ENCODE measurements around the gene SEMA3G. TPM values are rescaled to one million over a fixed set of nuclear protein-coding genes. Genes with fewer than 3 reads are reported as not detected.

The SEMA3G gene
- total RNA-seq, 1 donor from 2014 or later, result 38.3 TPM

DNA sequence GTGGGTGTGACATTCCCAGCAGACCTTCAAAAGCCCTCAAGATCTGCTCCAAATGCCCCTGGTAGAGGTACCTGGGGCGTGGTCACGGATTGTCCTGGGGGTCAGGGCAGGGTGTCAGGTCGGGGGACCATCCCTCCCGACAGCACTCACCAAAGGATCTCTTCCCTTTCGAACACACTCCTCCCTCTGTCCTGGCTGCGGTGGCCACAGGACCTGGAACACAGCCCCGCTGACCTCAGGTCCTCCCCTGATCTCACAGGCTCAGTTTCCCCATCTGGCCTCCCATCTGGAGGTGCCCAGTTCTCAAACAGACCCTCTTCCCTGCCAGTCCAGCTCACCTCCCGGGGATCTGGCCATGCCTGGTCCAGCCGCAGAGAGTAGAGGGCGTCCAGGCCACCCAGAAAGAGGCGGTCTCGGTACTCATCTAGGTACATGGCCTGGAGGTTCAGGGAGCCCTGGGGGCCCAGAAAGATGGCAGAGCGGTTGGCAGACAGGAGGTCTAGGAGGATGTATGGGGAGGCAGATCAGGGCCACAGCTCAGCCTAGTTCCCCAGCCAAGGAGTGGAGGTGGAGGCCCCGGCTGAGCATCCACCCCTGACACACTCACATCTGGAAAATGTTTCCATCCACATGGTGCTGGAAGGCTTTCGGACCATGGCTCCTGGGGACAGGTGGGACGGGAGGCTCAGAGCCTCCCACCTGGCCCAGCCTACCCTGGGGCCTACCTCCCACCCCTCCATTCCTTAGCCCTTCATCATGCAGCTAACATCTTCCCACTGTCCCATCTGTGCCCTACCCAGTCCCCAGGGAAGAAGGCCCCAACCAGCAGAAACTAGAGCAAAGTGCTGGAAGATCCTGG, 2.3 kb downstream of the SEMA3G start:
- intact Hi-C loops (cut with DNase I), result no loop called here
- no peak for DNase-seq (ENCODE audit: low spot score)
- no peak for ATAC-seq

DNA sequence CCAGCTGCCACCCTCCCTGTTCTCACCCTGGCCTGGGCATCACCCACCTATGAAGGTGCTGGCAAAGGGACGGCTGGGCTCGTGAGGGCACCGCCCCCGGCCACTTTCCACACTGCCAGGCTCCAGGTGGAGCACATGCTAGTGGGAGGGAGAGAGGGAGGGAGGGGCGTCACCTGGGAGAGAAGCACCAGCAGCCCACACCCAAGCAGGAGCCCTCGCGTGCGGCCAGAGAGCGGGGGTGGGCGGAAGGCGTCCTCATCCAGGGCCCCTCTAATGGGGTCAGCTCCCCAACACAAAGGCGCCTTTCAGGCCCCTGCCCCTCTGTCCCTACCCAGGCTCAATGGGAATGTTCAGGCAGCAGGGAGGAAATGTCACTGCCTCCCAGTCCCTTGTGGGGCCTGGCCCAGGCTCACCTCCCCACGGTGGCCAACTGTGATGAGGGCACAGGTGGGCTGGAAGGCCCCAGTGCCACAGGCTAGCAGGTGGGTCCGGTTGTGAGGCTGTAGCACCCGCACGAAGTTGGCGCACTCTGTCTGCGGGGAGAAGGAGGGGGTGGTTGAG, 3.1 kb downstream of the SEMA3G start:
- intact Hi-C loops (cut with DNase I), result no loop called here
- no peak for DNase-seq (ENCODE audit: low spot score)
- no peak for ATAC-seq

GRCh38 chr3:52441091-52441771, 3.7 kb downstream of the SEMA3G start:
- ATAC-seq, result no peak
- DNase-seq (ENCODE audit: low spot score), result no peak
- intact Hi-C loops (cut with DNase I), result no loop called here

DNA sequence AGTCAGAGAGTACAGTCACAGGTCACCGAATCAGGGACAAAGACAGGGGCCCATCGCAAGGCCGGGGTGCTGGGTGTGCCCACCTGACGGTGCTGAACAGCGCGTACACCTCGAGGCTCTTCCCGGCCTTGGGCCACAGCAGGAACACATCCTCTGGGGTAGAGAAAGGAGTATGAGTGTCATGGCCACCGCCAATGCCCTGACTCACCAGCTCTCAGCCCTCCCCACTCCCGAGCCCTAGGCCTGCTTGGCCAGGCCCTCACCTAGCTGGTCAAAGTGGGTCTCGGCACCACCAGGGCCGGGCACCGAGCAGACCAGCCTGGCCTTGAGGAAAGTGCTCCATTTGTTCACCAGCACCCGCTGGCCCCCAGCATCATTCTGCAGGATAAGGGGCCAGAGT, 4.2 kb downstream of the SEMA3G start:
- ATAC-seq (no peak), DNase-seq (ENCODE audit: low spot score) (no peak)
- intact Hi-C loops (cut with DNase I), result no loop called here

- DNase-seq (ENCODE audit: low spot score) (peak; percentile 42), ATAC-seq (no peak)
- intact Hi-C loops (cut with DNase I), result no loop called here
Observed at GRCh38 chr3:52440249-52440551, 4.7 kb downstream of the SEMA3G start.

DNA sequence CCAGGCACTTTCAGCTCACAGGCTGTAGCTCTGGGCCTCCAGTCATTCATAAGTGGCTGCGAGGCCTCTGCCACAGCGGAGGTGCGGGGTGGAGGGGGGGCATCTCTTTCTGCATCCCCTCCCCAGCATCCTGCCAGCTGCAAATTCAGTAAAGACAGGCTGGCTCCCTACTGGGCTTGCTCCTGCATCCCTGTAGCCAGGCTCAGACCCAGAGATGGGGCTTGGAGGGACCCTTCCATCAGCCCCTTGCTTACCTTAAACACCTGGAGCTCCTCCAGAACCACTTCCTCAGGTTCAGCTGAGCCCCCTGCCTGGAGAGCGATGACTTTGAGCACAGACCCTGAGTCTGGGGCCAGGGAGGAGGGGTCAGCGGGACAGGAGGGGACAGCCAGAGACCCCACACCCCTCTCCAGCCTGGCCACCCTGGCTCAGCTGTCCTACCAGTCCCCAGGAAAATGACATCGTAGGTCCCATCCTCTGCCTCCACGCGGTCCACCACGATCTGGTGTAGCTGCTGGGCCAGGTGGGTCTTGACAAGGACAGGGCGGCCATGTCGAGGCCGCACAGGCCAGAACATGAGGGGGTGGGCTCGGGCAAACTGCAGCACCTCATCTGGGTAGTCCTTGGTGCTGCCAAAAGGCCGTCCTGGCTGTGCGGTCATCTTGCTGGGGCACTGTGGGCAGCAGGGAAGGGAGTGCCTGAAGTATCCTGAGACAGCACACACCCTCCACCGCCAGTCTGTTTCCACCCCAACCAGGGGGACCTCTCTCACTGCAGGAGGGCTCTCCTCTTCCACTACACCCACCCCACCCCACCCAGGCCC, 5.3 kb downstream of the SEMA3G start:
- intact Hi-C loops (cut with DNase I), result no loop called here
- ATAC-seq (no peak), DNase-seq (ENCODE audit: low spot score) (peak; percentile 49)

- ATAC-seq (no peak), DNase-seq (ENCODE audit: low spot score) (peak; percentile 37)
- intact Hi-C loops (cut with DNase I), result no loop called here
Observed at GRCh38 chr3:52438579-52439425, 6.1 kb downstream of the SEMA3G start.

DNA sequence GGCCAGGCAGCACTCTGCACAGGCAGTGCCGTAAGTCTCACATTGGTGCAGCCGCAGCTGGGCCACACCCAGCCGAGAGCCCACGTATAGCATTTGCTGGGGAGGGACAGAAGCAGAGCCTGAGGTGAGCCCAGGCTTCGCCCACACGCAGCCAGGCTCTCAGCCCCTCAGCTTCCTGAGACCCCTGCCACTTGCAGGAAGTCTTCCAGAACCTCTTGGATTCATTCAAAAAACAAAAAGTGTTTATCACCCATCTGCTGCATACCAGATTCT, 6.9 kb downstream of the SEMA3G start:
- DNase-seq (ENCODE audit: low spot score), result no peak
- intact Hi-C loops (cut with DNase I), result no loop called here
- no peak for ATAC-seq

- DNase-seq (ENCODE audit: low spot score), result peak; percentile 54
- no peak for ATAC-seq
- intact Hi-C loops (cut with DNase I), result no loop called here
Observed at GRCh38 chr3:52437326-52438103, 7.4 kb downstream of the SEMA3G start.

DNA sequence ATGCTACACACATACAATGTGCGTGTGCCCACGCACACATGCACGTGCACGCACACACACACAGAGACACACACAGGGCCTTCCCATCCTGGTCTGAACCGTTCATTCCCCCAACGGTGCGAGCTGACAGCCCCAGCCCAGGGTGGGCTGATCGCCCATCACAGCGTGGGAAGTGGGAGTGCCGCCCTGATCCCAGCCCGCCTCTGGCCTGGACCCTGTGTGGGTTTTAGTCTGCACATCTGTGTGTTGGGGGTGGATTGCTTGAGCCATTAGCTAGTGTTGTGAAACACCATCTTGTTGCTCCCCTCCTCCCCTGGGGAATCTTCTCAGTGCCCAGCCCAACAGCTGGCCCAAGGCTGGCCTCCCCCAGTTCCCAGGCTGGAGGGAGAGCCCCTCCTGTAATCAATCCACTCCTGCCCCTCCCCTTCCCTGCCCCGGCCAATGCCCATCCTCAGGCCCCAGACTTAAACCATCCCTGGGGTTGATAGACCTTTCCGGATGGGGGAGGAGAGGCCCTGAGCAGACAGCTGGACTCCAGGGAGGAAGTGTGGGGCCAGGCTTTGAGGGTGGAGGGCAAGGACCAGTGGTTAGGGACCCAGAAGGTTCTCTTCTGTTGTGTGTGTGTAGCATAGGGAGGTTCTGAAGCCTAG, 8.3 kb downstream of the SEMA3G start:
- ATAC-seq, result peak; percentile 75
- peak; percentile 53 for DNase-seq (ENCODE audit: low spot score)
- intact Hi-C loops (cut with DNase I), result no loop called here

DNA sequence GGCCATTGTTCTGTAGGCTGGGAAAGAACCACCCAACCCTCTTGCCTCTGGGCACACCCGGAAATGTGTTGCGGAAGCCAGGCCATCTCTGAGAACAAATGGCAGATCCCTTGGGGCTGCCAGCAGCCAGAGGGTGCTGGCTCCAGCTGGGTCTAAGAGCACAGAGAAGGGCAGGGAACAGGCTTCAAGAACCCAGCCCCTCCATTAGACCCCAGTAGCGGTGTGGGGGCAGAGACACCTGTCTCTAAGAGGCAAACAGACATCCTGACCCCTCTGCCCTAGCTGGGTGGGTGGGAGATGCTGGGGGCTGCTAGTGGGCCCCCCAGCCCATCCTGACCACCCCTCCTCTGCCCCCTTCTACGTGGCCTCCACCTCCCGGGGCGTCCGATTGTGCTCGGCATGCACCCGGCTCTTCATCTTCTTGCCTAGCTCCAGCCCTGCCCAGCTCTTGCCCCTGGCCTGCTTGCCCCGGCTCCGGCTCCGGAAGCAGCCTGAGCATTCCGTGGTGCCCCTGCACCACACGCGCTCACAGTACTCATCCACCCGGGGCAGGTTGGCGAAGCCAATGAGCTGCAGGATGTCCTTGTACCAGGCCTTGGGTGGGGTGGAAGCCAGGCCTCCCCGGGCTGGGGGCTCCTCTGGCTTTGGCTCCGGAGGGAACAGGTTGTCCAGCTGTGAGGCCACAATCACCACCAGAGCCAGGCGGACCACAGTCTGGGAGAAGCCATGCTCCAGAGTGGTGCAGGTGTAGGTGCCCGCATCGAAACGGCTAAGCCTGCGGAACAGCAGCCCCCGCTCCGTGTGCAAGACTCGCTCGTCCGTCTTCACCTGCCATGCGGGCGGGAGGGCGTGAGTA, 9.4 kb downstream of the SEMA3G start:
- ATAC-seq, result no peak
- intact Hi-C loops (cut with DNase I), result no loop called here
- DNase-seq (ENCODE audit: low spot score), result peak; percentile 56

- intact Hi-C loops (cut with DNase I), result no loop called here
- DNase-seq (ENCODE audit: low spot score) (peak; percentile 48), ATAC-seq (no peak)
Observed at GRCh38 chr3:52434491-52435115, 10.3 kb downstream of the SEMA3G start.

GRCh38 chr3:52433996-52434479, 10.9 kb downstream of the SEMA3G start:
- peak; percentile 26 for DNase-seq (ENCODE audit: low spot score)
- intact Hi-C loops (cut with DNase I), result no loop called here
- ATAC-seq, result no peak

GRCh38 chr3:52433328-52433995, 11.4 kb downstream of the SEMA3G start:
- ATAC-seq, result no peak
- peak; percentile 36 for DNase-seq (ENCODE audit: low spot score)
- intact Hi-C loops (cut with DNase I), result no loop called here

GRCh38 chr3:52432691-52433141, 12.2 kb downstream of the SEMA3G start:
- peak; percentile 57 for DNase-seq (ENCODE audit: low spot score)
- intact Hi-C loops (cut with DNase I), result no loop called here
- no peak for ATAC-seq

GRCh38 chr3:52432225-52432624, 12.7 kb downstream of the SEMA3G start:
- intact Hi-C loops (cut with DNase I), result no loop called here
- ATAC-seq (no peak), DNase-seq (ENCODE audit: low spot score) (peak; percentile 51)

Measured in sciatic nerve (tissue), 2 donors.